Stomach (tissue), 4 donors: ENCODE results near the gene TRIP6.

Source experiments
- EP300 ChIP-seq: sonication (generic); formaldehyde crosslinking; IDR thresholded peaks from one replicate; pipeline ENCODE4 v1.6.1; 2017; ENCODE audit warnings: antibody characterized with exemption
- POLR2A ChIP-seq, 4 donors: fragments of 450-650 bp; IDR thresholded peaks; one replicate each; pipeline ENCODE4 v1.6.1; 2016; ENCODE audit warnings: antibody characterized with exemption in 4 of 4, control low read depth in 2 of 4, mild to moderate bottlenecking in 1 of 4, moderate library complexity in 1 of 4
- POLR2AphosphoS5 ChIP-seq, 3 donors: sonication (generic); formaldehyde crosslinking; IDR thresholded peaks; one replicate each; pipeline ENCODE4 v1.6.1; 2016; ENCODE audit warnings: antibody characterized with exemption in 3 of 3
- TF ChIP-seq, protein P1 (sequence below), 7 experiments: fragments of 450-650 bp in 4 of 7; fragments of 200-600 bp in 3 of 7; sonication (generic) in 3 of 7; IDR thresholded peaks; one replicate each; pipeline ENCODE4 v1.5.1; 2016 to 2019; ENCODE audit warnings: antibody characterized with exemption in 7 of 7, control low read depth in 2 of 7, mild to moderate bottlenecking in 1 of 7

DNA sequence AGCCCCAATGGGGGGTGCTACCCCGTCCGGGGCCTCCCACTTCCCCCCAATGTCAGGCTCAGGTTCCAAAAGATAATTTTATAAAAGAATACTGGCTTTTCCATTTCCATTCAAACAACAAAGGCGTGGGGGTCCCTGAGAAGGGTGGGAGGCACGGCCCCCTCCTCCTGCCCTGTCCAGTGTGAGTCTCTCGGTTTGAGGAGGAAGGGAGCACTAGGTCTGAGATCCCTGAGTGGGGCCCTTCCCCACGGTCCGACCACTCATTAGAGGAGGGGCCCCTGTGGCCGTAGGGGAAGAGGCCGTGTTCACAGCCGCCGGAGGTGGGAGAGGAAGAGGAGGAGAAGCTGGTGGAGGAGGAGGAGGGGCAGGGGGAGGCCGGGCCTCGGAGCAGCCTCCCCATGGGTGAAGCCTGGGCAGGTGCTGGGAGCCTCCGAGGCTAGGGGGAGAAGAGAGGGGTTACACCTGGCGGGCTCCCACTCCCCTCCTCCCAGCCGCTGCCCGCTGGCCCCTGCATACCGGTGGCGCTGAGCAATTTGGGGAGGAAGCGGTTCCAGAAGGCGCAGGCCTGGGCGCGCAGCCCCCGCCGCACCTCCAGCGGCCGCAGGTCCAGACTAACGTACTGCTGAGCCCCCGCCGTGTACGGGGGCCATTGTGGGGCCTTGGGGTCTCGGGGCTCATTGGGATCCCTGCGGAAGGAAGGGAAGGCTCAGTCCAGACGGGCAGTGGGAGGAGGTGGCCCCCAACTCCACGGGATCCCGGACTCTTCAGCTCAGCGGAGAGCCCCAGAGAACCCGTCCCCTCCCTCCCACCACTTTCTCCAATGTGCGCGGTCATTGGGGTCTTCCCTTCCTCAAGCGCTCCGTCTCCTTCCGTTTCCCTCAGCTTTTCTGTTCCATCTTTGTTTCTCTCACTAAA, 23.7 kb downstream of the TRIP6 start:
- TF ChIP-seq POLR2A (IDR thresholded peaks at IDR 0.05) = no peak
- TF ChIP-seq, protein P1, sequence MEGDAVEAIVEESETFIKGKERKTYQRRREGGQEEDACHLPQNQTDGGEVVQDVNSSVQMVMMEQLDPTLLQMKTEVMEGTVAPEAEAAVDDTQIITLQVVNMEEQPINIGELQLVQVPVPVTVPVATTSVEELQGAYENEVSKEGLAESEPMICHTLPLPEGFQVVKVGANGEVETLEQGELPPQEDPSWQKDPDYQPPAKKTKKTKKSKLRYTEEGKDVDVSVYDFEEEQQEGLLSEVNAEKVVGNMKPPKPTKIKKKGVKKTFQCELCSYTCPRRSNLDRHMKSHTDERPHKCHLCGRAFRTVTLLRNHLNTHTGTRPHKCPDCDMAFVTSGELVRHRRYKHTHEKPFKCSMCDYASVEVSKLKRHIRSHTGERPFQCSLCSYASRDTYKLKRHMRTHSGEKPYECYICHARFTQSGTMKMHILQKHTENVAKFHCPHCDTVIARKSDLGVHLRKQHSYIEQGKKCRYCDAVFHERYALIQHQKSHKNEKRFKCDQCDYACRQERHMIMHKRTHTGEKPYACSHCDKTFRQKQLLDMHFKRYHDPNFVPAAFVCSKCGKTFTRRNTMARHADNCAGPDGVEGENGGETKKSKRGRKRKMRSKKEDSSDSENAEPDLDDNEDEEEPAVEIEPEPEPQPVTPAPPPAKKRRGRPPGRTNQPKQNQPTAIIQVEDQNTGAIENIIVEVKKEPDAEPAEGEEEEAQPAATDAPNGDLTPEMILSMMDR (IDR thresholded peaks at IDR 0.05) = no peak
- no peak for TF ChIP-seq POLR2AphosphoS5 (IDR thresholded peaks at IDR 0.05)
- TF ChIP-seq EP300 = no peak
